ENCODE data around the gene SPRR3. TPM values are rescaled to one million over a fixed set of nuclear protein-coding genes. Genes with fewer than 3 reads are reported as not detected.

Gene SPRR3
- total and polyA plus RNA-seq, 2 experiments from 2014 or later = not detected

- Histone ChIP-seq H3K9me2 (ENCODE audit: insufficient read depth) (no peaks in the 10 kb centered on the region), H4K20me1 (ENCODE audit: insufficient read depth) (no peaks in the 10 kb centered on the region), H3K79me2 (ENCODE audit: insufficient read depth) (no peaks in the 10 kb centered on the region), H3K4me2 (ENCODE audit: unreplicated experiment) (no peak overlapping the region), H3K9me3 (ENCODE audit: low read depth) (no peaks in the 10 kb centered on the region), H3K27ac (no peak overlapping the region), H3K36me3 (ENCODE audit: low read depth) (no peaks in the 10 kb centered on the region), H3K9ac (no peak overlapping the region), H3K4me3 (no peak overlapping the region), H2AFZ (no peak overlapping the region), H3K27me3 (replicated peaks; ENCODE audit: insufficient read depth) (no peaks in the 10 kb centered on the region; the same call in 1 of the 2 replicates), H3F3A (ENCODE audit: insufficient read depth) (no peaks in the 10 kb centered on the region), H3K4me1 (ENCODE audit: insufficient read depth) (no peaks in the 10 kb centered on the region)
- in situ Hi-C loops (cut with MboI) = no loop called here
- WGBS, 2 experiments (ENCODE audit: low coverage in 1 of 2, low lambda C conversion rate in 2 of 2, missing lambda C conversion rate in 2 of 2) = 59 to 60% methylated on average over 10 of the region's 10 CpGs
- TF ChIP-seq EZH2phosphoT487 (IDR thresholded peaks at IDR 0.05; ENCODE audit: insufficient read depth, low read depth) = no peak
- no peak for TF ChIP-seq EZH2 (IDR thresholded peaks at IDR 0.05; ENCODE audit: insufficient read depth, poor library complexity, severe bottlenecking)
- DNase-seq = peak; percentile 4
These were observed 41.6 kb upstream of the SPRR3 start for GRCh38 chr1:152959801-152960451.

- Histone ChIP-seq H3K9me2 (ENCODE audit: insufficient read depth) (no peaks in the 10 kb centered on the region), H3K27ac (no peak overlapping the region), H3K36me3 (ENCODE audit: low read depth) (no peaks in the 10 kb centered on the region), H3K9ac (no peak overlapping the region), H3K4me3 (no peak overlapping the region), H4K20me1 (ENCODE audit: insufficient read depth) (no peaks in the 10 kb centered on the region), H3F3A (ENCODE audit: insufficient read depth) (no peaks in the 10 kb centered on the region), H3K4me1 (ENCODE audit: insufficient read depth) (no peaks in the 10 kb centered on the region), H3K9me3 (ENCODE audit: low read depth) (no peaks in the 10 kb centered on the region), H3K27me3 (replicated peaks; ENCODE audit: insufficient read depth) (no peaks in the 10 kb centered on the region; the same call in 1 of the 2 replicates), H3K4me2 (ENCODE audit: unreplicated experiment) (no peak overlapping the region), H3K79me2 (ENCODE audit: insufficient read depth) (no peaks in the 10 kb centered on the region), H2AFZ (no peak overlapping the region)
- DNase-seq = no peak
- TF ChIP-seq EZH2phosphoT487 (IDR thresholded peaks at IDR 0.05; ENCODE audit: insufficient read depth, low read depth) = no peak
- 26 to 31% methylated on average over 10 of the region's 10 CpGs for WGBS, 2 experiments (ENCODE audit: low coverage in 1 of 2, low lambda C conversion rate in 2 of 2, missing lambda C conversion rate in 2 of 2)
- in situ Hi-C loops (cut with MboI) = no loop called here
These were observed 41.0 kb upstream of the SPRR3 start for GRCh38 chr1:152960452-152961044.

GRCh38 chr1:152961226-152961891 lies 40.2 kb upstream of the SPRR3 start:
- no peaks in the 10 kb centered on the region for H3F3A ChIP-seq (ENCODE audit: insufficient read depth)
- in situ Hi-C loops (cut with MboI) = no loop called here
- no peaks in the 10 kb centered on the region for H3K79me2 ChIP-seq (ENCODE audit: insufficient read depth)
- H3K27me3 ChIP-seq (replicated peaks; ENCODE audit: insufficient read depth) = peaks cover 5% of the 10 kb centered on the region; the same call in 1 of the 2 replicates
- no peaks in the 10 kb centered on the region for H3K36me3 ChIP-seq (ENCODE audit: low read depth)
- H2AFZ ChIP-seq = no peak overlapping the region
- no peak for DNase-seq
- H3K27ac ChIP-seq = no peak overlapping the region
- no peaks in the 10 kb centered on the region for H3K9me3 ChIP-seq (ENCODE audit: low read depth)
- H3K9me2 ChIP-seq (ENCODE audit: insufficient read depth) = no peaks in the 10 kb centered on the region
- WGBS, 2 experiments (ENCODE audit: low coverage in 1 of 2, low lambda C conversion rate in 2 of 2, missing lambda C conversion rate in 2 of 2) = 41 to 56% methylated on average over 7 of the region's 7 CpGs
- no peak overlapping the region for H3K9ac ChIP-seq
- TF ChIP-seq EZH2phosphoT487 (IDR thresholded peaks at IDR 0.05; ENCODE audit: insufficient read depth, low read depth) (no peak), EZH2 (IDR thresholded peaks at IDR 0.05; ENCODE audit: insufficient read depth, poor library complexity, severe bottlenecking) (no peak)
- no peak overlapping the region for H3K4me2 ChIP-seq (ENCODE audit: unreplicated experiment)
- no peaks in the 10 kb centered on the region for H3K4me1 ChIP-seq (ENCODE audit: insufficient read depth)
- no peaks in the 10 kb centered on the region for H4K20me1 ChIP-seq (ENCODE audit: insufficient read depth)
- no peak overlapping the region for H3K4me3 ChIP-seq

- Histone ChIP-seq H3K4me3 (no peak overlapping the region), H4K20me1 (ENCODE audit: insufficient read depth) (no peaks in the 10 kb centered on the region), H3K4me1 (ENCODE audit: insufficient read depth) (no peaks in the 10 kb centered on the region), H3K27me3 (replicated peaks; ENCODE audit: insufficient read depth) (peaks cover 5% of the 10 kb centered on the region; the same call in 1 of the 2 replicates), H3K9me2 (ENCODE audit: insufficient read depth) (no peaks in the 10 kb centered on the region), H3K79me2 (ENCODE audit: insufficient read depth) (no peaks in the 10 kb centered on the region), H3K9ac (no peak overlapping the region), H3F3A (ENCODE audit: insufficient read depth) (no peaks in the 10 kb centered on the region), H3K27ac (no peak overlapping the region), H3K9me3 (ENCODE audit: low read depth) (no peaks in the 10 kb centered on the region), H3K36me3 (ENCODE audit: low read depth) (no peaks in the 10 kb centered on the region), H2AFZ (no peak overlapping the region), H3K4me2 (ENCODE audit: unreplicated experiment) (no peak overlapping the region)
- no peak for DNase-seq
- TF ChIP-seq EZH2 (IDR thresholded peaks at IDR 0.05; ENCODE audit: insufficient read depth, poor library complexity, severe bottlenecking) = no peak
- no peak for TF ChIP-seq EZH2phosphoT487 (IDR thresholded peaks at IDR 0.05; ENCODE audit: insufficient read depth, low read depth)
- in situ Hi-C loops (cut with MboI) = no loop called here
- WGBS, 2 experiments (ENCODE audit: low coverage in 1 of 2, low lambda C conversion rate in 2 of 2, missing lambda C conversion rate in 2 of 2) = 20 to 33% methylated on average over 2 of the region's 2 CpGs
These were observed 38.6 kb upstream of the SPRR3 start for GRCh38 chr1:152962876-152963415.

Measured in GM23248 (cell line).